HG02973 (cell line): ENCODE data around the gene CAPN2.
"Not testable (repeated sequence)": the region's sequence is repeated elsewhere in the genome, so short reads cannot be mapped to it uniquely, and the experiment has no call there.

Experiments
- ATAC-seq: cut with Tn5 transposase; IDR thresholded peaks from one replicate; pipeline ENCODE4 v1.9.1; 2021; ENCODE audit warnings: moderate library complexity; ENCODE audit not compliant: unreplicated experiment

Gene CAPN2

GRCh38 chr1:223716302-223716862 lies 4.0 kb downstream of the CAPN2 start:
- peak; percentile 34 for ATAC-seq

- no peak for ATAC-seq
Measured at GRCh38 chr1:223717123-223717522, 4.8 kb downstream of the CAPN2 start.

- ATAC-seq: no peak
Measured at GRCh38 chr1:223717695-223718363, 5.5 kb downstream of the CAPN2 start.

- ATAC-seq: no peak
Measured at GRCh38 chr1:223718850-223719249, 6.5 kb downstream of the CAPN2 start.

GRCh38 chr1:223720971-223721591 lies 8.7 kb downstream of the CAPN2 start:
- ATAC-seq: no peak

- no peak for ATAC-seq
Measured at GRCh38 chr1:223721658-223722607, 9.6 kb downstream of the CAPN2 start.

GRCh38 chr1:223723351-223723904 lies 11.1 kb downstream of the CAPN2 start:
- ATAC-seq: no peak

- ATAC-seq: no peak
Measured at GRCh38 chr1:223724376-223724775, 12.0 kb downstream of the CAPN2 start.

- no peak for ATAC-seq
Measured at GRCh38 chr1:223725578-223725977, 13.2 kb downstream of the CAPN2 start.

GRCh38 chr1:223726380-223727001 lies 14.2 kb downstream of the CAPN2 start:
- peak; percentile 95 for ATAC-seq

- ATAC-seq: no peak
Measured at GRCh38 chr1:223727541-223727940, 15.2 kb downstream of the CAPN2 start.

- no peak for ATAC-seq
Measured at GRCh38 chr1:223729906-223730305, 17.6 kb downstream of the CAPN2 start.

- ATAC-seq: no peak
Measured at GRCh38 chr1:223730479-223731132, 18.3 kb downstream of the CAPN2 start.

- no peak for ATAC-seq
Measured at GRCh38 chr1:223731133-223731770, 18.9 kb downstream of the CAPN2 start.

GRCh38 chr1:223732993-223733798 lies 20.9 kb downstream of the CAPN2 start:
- ATAC-seq: no peak

- ATAC-seq: no peak
Measured at GRCh38 chr1:223733898-223734852, 21.8 kb downstream of the CAPN2 start.

- ATAC-seq: not testable (repeated sequence)
Measured at GRCh38 chr1:223736638-223737037, 24.3 kb downstream of the CAPN2 start.

- no peak for ATAC-seq
Measured at GRCh38 chr1:223737342-223737741, 25.0 kb downstream of the CAPN2 start.
